Panc1 (cell line): ENCODE results near the gene TSPAN17. TPM values are rescaled to one million over a fixed set of nuclear protein-coding genes. Genes with fewer than 3 reads are reported as not detected.

ENCODE experiments used
- ATAC-seq: fragments of 200-7000 bp; cut with Tn5 transposase; 2 replicates; pipeline ENCODE4 v1.9.1; 2020; ENCODE audit warnings: mild to moderate bottlenecking, moderate library complexity
- BruUV-seq: library from RNA; stranded (reverse); fragments of 400-500 nt; replicated peaks from 2 replicates; lab custom pipeline; 2021; lab: Mats Ljungman, UMichigan
- CTCF ChIA-PET: fragments of 300-600 bp; sonication (Branson Sonifier 250); formaldehyde crosslinking; loops from one replicate; lab custom pipeline; 2022; ENCODE audit warnings: antibody characterized with exemption; lab: Charles Lee
- POLR2A ChIA-PET: fragments of 300-600 bp; sonication (Branson Sonifier 250); formaldehyde crosslinking; loops from one replicate; lab custom pipeline; 2022; ENCODE audit warnings: antibody characterized with exemption; lab: Charles Lee
- DNase-seq: peaks from one replicate; pipeline ENCODE4 v3.0.0-alpha.2; 2010; ENCODE audit warnings: low read depth, low spot score
- H3K27ac ChIP-seq: 2 replicates; pipeline ENCODE4 v1.5.1; 2011; ENCODE audit warnings: mild to moderate bottlenecking, low read length, inconsistent platforms
- H3K27me3 ChIP-seq: fragments of 200-500 bp; sonication (Bioruptor generic); 2 replicates; pipeline ENCODE4 v1.6.0; 2014; ENCODE audit warnings: low read length, inconsistent platforms; ENCODE audit not compliant: control insufficient read depth, insufficient read depth
- H3K36me3 ChIP-seq: fragments of 200-500 bp; sonication (Bioruptor generic); 2 replicates; pipeline ENCODE4 v1.5.1; 2014; ENCODE audit warnings: inconsistent platforms, mild to moderate bottlenecking, low read length, moderate library complexity; ENCODE audit not compliant: control insufficient read depth, insufficient read depth
- H3K4me1 ChIP-seq: 2 replicates; pipeline ENCODE4 v1.5.1; 2011; ENCODE audit warnings: inconsistent platforms, mild to moderate bottlenecking, low read length, moderate library complexity; ENCODE audit not compliant: control insufficient read depth, insufficient read depth
- H3K4me3 ChIP-seq, 2 experiments: 2 replicates each; pipeline ENCODE4 v1.5.1; 2011 to 2012; ENCODE audit warnings: low read depth in 2 of 2, low read length in 2 of 2, mild to moderate bottlenecking in 2 of 2, inconsistent platforms in 1 of 2, moderate library complexity in 1 of 2
- H3K9me3 ChIP-seq: fragments of 200-500 bp; sonication (Bioruptor generic); 2 replicates; pipeline ENCODE4 v1.5.1; 2014; ENCODE audit warnings: low read depth, mild to moderate bottlenecking, inconsistent platforms, low read length, moderate library complexity; ENCODE audit not compliant: control insufficient read depth, insufficient read depth
- POLR2AphosphoS5 ChIP-seq: IDR thresholded peaks from 2 replicates; pipeline ENCODE4 v1.6.1; 2012; ENCODE audit warnings: mild to moderate bottlenecking, low read depth, low read length, moderate library complexity
- SIN3A ChIP-seq: IDR thresholded peaks from 2 replicates; pipeline ENCODE4 v1.6.1; 2012; ENCODE audit warnings: low read depth, mild to moderate bottlenecking, low read length, moderate library complexity, borderline replicate concordance; ENCODE audit not compliant: insufficient read depth
- TCF7L2 ChIP-seq: IDR thresholded peaks from 2 replicates; pipeline ENCODE4 v1.6.1; 2011; ENCODE audit warnings: mild to moderate bottlenecking, low read depth, low read length, inconsistent platforms
- in situ Hi-C: cut with HindIII; loops from 2 replicates; pipeline ENCODE4 v1.10.0; 2016; ENCODE audit warnings: low sequenced_read_pairs, low pct_unique_long_range_greater_than_20kb
- intact Hi-C: fragments of 100-400 bp; cut with micrococcal nuclease; formaldehyde crosslinking; loops from one replicate; pipeline ENCODE4 v1.10.0; 2022; ENCODE audit not compliant: unreplicated experiment
- total RNA-seq: library from RNA; stranded (reverse); gene quantifications from one replicate; pipeline ENCODE4 v1.2.1, GENCODE V29; 2021; ENCODE audit not compliant: unreplicated experiment
- TF ChIP-seq, protein P1 (sequence below), 2 experiments: IDR thresholded peaks; 2 replicates each; pipeline ENCODE4 v1.6.1; 2011 to 2012; ENCODE audit warnings: low read depth in 2 of 2, control low read depth in 1 of 2, low read length in 1 of 2, mild to moderate bottlenecking in 1 of 2, moderate library complexity in 1 of 2; ENCODE audit not compliant: insufficient read depth in 1 of 2
- TF ChIP-seq, protein P2 (sequence below): fragments of 450-650 bp; IDR thresholded peaks from 2 replicates; pipeline ENCODE4 v1.5.1; 2017; ENCODE audit warnings: mild to moderate bottlenecking

Gene TSPAN17
- total RNA-seq, 1 experiment from 2014 or later, result 64.7 TPM

DNA sequence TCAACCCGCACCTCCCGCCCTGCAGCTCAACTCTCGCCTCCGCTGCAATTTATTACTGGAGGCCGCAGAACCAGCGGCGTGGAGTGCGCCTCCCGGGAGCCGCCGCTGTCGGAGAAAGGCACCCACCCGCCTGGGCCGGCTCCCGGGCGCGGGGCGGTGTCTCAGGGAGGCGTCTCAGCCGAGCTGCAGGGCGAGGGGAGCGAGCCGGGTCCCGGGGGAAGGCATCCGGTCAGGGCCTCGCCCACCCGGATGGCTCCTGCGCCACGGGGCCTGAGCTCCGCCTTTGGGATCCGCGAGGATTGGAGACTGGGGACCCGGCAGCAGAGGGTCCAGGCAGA lies 32.9 kb downstream of the TSPAN17 start:
- CTCF ChIA-PET, result no interaction called here
- Histone ChIP-seq H3K9me3 (no peaks in the 10 kb centered on the region), H3K27ac (no peak overlapping the region), H3K4me1 (no peaks in the 10 kb centered on the region), H3K27me3 (peaks cover 18% of the 10 kb centered on the region), H3K4me3 (no peak overlapping the region), H3K36me3 (no peaks in the 10 kb centered on the region)
- in situ Hi-C loops (no loop called here), intact Hi-C loops (no loop called here)
- no TSS peak for BruUV-seq
- TF ChIP-seq, protein P1, sequence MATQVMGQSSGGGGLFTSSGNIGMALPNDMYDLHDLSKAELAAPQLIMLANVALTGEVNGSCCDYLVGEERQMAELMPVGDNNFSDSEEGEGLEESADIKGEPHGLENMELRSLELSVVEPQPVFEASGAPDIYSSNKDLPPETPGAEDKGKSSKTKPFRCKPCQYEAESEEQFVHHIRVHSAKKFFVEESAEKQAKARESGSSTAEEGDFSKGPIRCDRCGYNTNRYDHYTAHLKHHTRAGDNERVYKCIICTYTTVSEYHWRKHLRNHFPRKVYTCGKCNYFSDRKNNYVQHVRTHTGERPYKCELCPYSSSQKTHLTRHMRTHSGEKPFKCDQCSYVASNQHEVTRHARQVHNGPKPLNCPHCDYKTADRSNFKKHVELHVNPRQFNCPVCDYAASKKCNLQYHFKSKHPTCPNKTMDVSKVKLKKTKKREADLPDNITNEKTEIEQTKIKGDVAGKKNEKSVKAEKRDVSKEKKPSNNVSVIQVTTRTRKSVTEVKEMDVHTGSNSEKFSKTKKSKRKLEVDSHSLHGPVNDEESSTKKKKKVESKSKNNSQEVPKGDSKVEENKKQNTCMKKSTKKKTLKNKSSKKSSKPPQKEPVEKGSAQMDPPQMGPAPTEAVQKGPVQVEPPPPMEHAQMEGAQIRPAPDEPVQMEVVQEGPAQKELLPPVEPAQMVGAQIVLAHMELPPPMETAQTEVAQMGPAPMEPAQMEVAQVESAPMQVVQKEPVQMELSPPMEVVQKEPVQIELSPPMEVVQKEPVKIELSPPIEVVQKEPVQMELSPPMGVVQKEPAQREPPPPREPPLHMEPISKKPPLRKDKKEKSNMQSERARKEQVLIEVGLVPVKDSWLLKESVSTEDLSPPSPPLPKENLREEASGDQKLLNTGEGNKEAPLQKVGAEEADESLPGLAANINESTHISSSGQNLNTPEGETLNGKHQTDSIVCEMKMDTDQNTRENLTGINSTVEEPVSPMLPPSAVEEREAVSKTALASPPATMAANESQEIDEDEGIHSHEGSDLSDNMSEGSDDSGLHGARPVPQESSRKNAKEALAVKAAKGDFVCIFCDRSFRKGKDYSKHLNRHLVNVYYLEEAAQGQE (IDR thresholded peaks at IDR 0.05; ENCODE audit: insufficient read depth in 1 of 2, low read depth in 2 of 2, low read length in 1 of 2), result no peak
- TF ChIP-seq SIN3A, result no peak
- TF ChIP-seq TCF7L2, result no peak
- no peak for TF ChIP-seq POLR2AphosphoS5
- TF ChIP-seq, protein P2, sequence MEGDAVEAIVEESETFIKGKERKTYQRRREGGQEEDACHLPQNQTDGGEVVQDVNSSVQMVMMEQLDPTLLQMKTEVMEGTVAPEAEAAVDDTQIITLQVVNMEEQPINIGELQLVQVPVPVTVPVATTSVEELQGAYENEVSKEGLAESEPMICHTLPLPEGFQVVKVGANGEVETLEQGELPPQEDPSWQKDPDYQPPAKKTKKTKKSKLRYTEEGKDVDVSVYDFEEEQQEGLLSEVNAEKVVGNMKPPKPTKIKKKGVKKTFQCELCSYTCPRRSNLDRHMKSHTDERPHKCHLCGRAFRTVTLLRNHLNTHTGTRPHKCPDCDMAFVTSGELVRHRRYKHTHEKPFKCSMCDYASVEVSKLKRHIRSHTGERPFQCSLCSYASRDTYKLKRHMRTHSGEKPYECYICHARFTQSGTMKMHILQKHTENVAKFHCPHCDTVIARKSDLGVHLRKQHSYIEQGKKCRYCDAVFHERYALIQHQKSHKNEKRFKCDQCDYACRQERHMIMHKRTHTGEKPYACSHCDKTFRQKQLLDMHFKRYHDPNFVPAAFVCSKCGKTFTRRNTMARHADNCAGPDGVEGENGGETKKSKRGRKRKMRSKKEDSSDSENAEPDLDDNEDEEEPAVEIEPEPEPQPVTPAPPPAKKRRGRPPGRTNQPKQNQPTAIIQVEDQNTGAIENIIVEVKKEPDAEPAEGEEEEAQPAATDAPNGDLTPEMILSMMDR, result no peak
- POLR2A ChIA-PET, result no interaction called here
- no peak for DNase-seq
- no peak for ATAC-seq

DNA sequence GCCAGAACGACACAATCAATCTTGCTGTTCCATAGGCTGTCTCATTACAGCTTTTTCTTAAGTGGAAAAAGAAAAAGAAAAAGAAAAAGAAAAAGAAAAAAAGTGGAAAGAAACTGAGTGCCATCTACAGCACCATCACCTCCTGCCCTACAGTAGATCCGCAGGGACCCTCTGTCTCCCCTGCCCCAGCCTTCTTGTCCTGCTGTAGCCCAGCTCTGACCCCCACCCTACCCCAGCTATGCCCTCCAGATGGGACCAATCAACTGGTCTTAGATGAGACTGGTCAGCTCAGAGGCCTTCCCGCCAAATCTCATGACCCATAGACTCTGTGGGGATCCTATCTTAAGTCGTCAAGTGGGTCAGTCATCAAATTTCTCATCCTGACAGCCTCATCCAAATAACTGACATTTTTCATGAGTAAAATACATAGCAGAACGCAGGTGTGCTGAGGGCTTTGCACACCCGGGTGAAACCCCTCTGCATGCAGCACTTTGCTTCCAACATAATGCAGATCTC lies 34.8 kb downstream of the TSPAN17 start:
- no peak overlapping the region for H3K4me3 ChIP-seq
- peaks cover 18% of the 10 kb centered on the region for H3K27me3 ChIP-seq
- in situ Hi-C loops (no loop called here), intact Hi-C loops (no loop called here)
- POLR2A ChIA-PET, result interaction anchor here (0.6 kb wide), 1 partner anchor 377 kb away, joined by 3 read pairs; no protein-coding TSS in a partner anchor
- BruUV-seq, result no TSS peak
- H3K4me1 ChIP-seq, result no peaks in the 10 kb centered on the region
- no peaks in the 10 kb centered on the region for H3K9me3 ChIP-seq
- ATAC-seq (no peak), DNase-seq (no peak)
- TF ChIP-seq TCF7L2 (no peak), SIN3A (no peak), POLR2AphosphoS5 (no peak)
- TF ChIP-seq, protein P2, result no peak
- TF ChIP-seq, protein P1 (IDR thresholded peaks at IDR 0.05; ENCODE audit: insufficient read depth in 1 of 2, low read depth in 2 of 2, low read length in 1 of 2), result no peak
- H3K36me3 ChIP-seq, result no peaks in the 10 kb centered on the region
- no peak overlapping the region for H3K27ac ChIP-seq
- CTCF ChIA-PET, result no interaction called here
